Stomach (tissue), 4 donors: Measurements from ENCODE around the gene SORCS2.

Experiments used
- CTCF ChIP-seq, 7 experiments: fragments of 450-650 bp in 4 of 7; fragments of 200-600 bp in 3 of 7; sonication (generic) in 3 of 7; IDR thresholded peaks; one replicate each; pipeline ENCODE4 v1.5.1; 2016 to 2019; ENCODE audit warnings: antibody characterized with exemption in 7 of 7, control low read depth in 2 of 7, mild to moderate bottlenecking in 1 of 7
- POLR2A ChIP-seq, 4 donors: fragments of 450-650 bp; IDR thresholded peaks; one replicate each; pipeline ENCODE4 v1.6.1; 2016; ENCODE audit warnings: antibody characterized with exemption in 4 of 4, control low read depth in 2 of 4, mild to moderate bottlenecking in 1 of 4, moderate library complexity in 1 of 4

- TF ChIP-seq CTCF (IDR thresholded peaks at IDR 0.05) (no peak), POLR2A (IDR thresholded peaks at IDR 0.05) (no peak)
Observed at GRCh38 chr4:7159923-7160322, 32.4 kb upstream of the SORCS2 start.
